GM21528 (cell line): ENCODE results near the gene FETUB.

Source experiments
- ATAC-seq: cut with Tn5 transposase; IDR thresholded peaks from one replicate; pipeline ENCODE4 v1.9.1; 2021; ENCODE audit warnings: mild to moderate bottlenecking, moderate library complexity; ENCODE audit not compliant: unreplicated experiment, low FRiP score

The FETUB gene, protein sequence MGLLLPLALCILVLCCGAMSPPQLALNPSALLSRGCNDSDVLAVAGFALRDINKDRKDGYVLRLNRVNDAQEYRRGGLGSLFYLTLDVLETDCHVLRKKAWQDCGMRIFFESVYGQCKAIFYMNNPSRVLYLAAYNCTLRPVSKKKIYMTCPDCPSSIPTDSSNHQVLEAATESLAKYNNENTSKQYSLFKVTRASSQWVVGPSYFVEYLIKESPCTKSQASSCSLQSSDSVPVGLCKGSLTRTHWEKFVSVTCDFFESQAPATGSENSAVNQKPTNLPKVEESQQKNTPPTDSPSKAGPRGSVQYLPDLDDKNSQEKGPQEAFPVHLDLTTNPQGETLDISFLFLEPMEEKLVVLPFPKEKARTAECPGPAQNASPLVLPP

DNA sequence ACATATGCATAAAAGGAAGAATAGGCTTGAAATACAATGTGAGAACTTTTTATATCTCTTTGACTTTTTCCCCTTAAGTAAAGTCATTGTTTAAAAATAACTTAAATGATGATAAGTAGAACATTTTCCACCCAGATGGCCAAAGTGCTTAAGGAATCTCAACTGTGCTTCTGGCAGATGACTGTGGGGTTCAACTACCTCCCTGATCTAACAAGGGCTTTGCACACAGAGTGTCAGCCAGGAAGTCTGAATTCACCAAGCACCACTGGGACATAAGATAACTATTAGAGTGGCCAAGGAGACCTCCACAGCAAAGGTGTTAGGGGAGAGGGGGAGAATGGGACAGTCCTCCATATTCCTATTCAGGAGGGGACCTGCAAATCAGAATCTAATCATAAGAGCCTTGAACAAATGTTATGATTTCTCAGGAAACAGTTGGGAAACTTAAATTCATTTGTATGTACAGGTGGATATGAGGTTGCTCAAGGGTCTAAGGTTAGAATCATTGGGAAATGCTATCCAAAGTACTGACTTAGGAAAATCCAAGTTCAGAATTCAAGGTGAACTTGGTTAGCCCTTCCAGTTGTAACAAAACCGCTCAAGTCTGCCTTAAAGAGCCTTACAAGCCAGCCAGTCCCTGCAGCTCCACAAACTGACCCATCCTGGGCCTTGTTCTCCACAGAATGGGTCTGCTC, at the start of gene FETUB:
Gene FETUB, plus strand, starts transcription at position 622 of the 695 bp plus-strand sequence. Its CDS starts 62 bp downstream, at position 684.
- no peak for ATAC-seq

DNA sequence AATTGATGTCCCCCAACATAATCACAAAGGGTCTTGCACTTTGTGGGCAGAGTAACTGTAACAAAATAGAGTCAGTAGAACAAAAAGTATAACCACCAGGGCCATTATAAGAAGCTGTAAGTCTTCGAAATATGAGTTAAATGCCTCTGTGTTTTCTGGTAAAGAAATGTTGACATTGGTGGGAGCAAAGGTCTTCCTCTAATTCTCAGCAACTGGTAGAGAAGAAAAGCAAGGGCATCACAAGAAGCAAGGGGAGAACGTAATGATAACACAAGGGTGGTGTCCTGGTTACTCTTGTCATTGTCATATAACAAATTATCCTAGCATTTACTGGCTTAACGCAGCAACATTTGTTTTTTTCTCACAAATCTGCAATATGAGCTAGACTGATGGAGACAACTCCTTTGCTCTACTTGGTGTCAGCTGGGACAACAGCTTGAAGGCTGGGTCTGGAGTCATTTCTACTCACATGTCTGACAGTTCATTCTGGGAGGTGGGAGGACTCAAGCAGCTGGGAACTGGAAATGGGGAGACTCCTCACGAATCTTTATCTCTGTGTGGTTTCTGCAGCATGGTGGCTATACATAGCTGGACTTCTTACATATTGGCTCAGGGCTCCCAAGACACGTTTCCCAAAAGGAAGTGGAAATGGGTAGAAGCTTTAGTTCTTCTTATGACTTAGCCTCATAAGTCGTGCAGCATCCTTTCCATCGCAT, 49.5 kb upstream of the FETUB start:
- ATAC-seq: no peak

DNA sequence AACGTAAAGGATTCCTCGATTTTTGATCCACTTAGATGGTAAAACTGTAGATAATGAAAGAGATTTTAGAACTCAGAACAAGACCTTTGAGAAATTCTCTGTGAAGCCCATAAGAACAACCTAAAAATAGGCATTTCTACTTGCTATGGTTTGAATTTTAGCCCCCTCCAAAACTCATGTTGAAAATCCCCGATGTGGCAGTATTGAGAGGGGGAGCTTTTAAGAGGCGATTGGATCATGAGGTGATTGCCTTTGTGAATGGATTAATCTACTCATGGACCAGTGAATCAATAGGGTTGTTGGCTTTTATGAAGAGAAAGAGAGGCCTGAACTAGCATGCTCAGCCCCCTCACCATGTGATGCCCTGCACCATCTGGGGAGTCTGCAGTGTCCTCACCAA, 47.5 kb upstream of the FETUB start:
- no peak for ATAC-seq

DNA sequence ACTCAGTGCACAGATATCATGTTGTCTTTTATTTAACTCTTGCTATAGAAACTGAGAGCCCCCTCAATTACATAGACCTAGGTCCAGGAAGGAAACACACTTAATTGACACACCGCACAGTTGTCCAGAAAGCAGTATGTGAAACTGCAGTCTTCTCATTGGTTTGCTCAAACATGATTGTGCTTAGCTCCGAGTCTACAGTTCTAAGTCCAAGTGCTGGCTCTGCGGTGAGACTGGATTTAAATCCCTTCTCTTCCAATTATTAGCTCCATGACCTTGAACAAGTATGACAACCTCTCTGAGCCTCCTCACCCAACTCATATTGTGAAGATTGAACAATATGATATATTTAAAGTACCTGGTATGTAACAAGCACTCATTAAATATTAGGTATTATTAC, 46.3 kb upstream of the FETUB start:
- no peak for ATAC-seq

DNA sequence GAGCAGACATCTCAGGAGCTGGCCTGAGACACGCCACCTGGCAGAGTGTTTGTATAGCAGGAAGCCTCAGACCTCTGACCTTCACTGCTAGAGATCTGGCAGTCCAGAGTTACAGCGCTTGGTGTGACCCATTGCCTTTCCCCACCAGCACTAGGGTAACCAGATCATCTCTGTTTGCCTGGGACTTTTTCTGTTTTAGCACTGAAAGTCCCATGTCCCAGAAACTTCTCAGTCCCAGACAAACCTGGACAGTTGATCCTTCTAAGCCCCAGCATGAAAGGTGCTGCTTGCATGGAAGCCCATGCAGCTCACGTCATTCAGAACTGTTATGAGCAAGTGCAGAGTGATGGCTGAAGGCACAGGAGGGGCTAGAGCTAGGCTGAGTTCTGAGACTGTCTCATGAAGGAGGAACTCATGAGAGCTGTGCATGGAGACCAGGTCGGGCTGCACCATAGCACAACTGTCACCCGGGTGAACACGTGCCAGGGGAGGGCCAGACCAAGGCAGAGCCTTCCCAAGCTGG, 45.5 kb upstream of the FETUB start:
- no peak for ATAC-seq

DNA sequence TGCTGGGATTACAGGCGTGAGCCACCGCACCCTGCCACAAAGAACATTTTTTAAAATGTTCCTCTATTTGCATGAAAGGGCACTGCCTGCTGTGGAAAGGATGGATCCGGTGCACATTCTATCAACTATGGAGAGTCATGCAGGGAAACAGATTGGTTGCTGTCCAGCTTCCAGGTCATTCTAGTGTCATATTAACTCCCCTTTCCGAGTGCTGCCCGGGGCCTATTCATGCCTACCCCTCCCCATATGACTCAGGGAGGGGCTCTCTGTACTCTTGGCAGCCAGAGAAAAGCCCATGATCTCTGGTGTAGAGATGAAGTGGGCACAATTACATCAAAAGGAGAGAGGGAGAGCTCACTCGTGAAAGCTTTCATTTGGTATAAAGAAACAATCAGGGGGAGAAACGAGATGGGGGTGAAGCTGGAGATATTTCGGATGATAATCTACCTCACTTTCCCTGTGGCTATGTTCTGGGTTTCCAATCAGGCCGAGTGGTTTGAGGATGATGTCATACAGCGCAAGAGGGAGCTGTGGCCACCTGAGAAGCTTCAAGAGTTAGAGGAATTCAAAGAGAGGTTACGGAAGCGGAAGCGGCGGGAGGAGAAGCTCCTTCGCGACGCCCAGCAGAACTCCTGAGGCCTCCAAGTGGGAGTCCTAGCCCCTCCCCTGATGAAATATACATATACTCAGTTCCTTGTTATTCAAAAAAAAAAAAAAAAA, 43.5 kb upstream of the FETUB start:
- no peak for ATAC-seq

DNA sequence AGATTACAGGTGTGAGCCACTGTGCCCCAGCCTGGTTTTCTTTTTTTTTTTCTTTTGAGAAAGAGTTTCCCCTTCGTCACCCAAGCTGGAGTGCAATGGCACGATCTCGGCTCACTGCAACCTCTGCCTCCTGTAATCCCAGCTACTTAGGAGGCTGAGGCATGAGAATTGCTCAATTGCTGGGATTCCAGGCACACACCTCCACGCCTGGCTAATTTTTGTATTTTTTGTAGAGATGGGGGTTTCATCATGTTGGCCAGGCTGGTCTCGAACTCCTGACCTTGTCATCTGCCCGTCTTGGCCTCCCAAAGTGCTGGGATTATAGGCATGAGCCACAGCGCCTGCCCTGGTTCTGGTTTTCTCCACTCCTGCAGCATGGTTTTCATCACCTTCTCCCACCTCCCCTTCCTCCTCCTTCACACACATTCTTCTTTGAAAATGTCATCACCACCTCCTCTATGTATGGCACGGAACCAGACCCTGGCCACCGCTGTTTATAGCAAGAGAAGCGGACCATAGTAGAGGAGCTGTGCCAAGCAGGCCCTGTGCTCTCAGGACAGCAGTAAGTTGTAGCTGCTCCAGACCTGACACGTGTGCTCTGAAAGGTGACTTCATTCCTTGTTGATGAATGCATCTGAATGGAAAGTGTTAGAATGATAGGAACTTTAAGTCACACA, 42.0 kb upstream of the FETUB start:
- ATAC-seq: no peak

DNA sequence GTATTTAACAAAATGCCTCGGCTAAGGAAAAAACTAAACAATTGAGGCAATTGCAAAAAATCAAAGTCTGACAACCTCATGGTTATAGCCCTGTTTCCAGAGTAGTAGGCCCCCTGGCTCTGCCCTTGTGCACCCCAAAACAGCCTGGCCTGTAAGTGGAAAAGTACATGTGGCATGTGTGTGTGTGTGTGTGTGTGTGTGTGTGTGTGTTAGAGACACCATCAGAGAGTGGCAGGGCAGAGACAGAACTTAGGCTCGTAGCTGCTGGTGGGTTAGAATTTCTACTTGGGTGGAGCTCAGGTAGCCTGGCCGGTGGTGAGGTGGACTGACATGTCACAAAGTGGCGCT, 41.4 kb upstream of the FETUB start:
- ATAC-seq: no peak

DNA sequence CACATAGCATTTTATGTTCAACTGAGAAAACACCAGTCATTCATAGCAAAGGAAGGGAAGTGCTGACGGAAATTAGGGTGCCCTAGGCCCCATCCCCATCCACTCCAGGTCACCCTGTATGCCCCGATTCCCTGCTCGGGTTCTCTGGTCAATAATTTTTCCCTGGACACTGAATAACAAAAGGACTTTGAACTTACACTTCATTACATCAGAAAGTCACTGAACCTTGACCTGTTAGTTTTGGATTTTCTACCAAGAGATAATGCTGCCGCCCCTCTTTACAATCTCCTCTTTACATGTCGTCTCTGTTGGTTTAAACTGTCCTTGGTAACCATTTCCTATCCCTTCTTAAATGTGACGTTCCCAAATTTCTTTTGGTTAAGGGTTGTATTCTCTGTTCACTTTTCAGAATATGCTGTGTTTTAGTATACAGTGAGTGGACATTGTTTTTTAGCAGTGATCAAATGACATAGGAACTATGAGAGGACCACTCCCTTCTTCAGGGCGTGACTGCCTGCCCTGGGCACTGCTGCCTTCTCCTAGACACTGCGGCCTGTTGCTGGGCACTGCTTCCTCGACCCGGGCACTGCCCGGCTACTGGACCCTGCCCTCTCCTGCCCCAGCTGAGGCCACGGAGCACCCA, 40.9 kb upstream of the FETUB start:
- no peak for ATAC-seq

DNA sequence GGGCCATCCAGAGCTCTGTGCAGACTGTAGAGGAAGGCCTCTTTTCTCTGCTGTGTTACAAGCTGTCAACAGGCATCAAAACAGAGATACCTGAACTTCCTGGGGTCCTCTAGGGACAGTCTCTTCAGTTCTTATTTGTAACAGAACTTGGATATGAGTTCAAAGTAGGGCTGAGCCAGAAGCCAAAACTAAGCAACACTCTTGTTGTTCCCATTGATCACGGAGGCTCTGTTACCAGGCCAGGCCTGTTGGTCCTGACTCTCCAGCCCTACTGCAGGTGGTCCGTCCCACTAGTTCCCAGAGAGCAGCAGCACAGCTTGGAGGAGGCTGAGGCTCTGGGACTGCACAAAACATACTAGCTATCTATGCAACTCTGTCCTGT, 40.4 kb upstream of the FETUB start:
- no peak for ATAC-seq

DNA sequence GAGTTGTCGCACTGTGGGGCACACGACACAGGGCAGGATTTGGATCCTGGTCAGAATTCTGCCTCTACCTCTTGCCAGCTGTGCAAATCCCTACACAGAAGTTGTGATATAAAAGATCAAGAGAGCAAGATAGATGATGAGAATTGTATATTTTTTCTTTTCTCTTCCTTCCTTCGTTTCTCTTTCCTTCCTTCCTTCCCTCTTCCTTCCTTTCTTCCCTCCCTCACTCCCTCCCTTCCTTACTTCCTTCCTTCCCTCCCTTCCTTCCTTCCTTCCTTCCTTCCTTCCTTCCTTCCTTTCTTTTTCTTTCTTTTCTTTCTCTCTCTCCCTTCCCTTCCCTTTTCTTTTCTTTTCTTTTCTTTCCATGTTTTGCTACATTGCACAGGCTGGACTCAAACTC, 39.3 kb upstream of the FETUB start:
- ATAC-seq: no peak

DNA sequence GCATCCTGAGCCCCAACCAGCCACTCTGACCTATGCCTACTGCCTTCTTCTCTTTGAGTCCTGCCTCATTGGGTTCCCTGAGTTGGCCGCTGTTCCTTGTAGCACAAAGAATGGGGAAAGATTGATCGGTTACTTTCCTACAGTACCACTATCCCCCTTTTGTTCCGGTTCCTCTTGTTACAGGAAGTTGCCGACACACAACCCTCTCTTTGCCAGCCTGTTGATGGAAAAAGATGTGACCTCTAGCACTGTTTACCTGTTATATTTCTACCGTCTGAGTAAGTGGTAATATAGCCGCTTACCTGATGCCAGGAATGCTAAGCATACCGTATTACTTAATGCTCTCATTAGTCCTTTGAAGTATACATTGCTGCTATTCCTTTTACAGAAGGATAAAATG, 37.0 kb upstream of the FETUB start:
- no peak for ATAC-seq

DNA sequence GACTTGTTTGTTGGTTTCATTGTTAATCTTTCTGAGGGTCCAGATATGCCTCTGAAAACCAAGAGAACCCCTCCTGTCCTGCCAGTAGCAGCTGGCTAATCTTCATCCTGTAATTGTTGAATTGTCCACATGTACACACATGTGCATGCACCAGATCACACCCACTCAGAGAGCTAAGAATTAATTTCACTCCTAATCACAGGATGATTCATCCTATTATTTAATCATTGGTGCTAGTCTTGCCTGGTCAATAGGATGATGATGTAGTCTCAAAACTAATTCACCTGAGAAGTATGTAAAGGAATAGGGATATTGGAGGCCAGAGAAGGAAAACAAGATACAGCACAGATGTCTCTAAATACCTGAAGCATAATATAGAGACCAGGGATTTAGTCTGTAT, 35.1 kb upstream of the FETUB start:
- no peak for ATAC-seq

DNA sequence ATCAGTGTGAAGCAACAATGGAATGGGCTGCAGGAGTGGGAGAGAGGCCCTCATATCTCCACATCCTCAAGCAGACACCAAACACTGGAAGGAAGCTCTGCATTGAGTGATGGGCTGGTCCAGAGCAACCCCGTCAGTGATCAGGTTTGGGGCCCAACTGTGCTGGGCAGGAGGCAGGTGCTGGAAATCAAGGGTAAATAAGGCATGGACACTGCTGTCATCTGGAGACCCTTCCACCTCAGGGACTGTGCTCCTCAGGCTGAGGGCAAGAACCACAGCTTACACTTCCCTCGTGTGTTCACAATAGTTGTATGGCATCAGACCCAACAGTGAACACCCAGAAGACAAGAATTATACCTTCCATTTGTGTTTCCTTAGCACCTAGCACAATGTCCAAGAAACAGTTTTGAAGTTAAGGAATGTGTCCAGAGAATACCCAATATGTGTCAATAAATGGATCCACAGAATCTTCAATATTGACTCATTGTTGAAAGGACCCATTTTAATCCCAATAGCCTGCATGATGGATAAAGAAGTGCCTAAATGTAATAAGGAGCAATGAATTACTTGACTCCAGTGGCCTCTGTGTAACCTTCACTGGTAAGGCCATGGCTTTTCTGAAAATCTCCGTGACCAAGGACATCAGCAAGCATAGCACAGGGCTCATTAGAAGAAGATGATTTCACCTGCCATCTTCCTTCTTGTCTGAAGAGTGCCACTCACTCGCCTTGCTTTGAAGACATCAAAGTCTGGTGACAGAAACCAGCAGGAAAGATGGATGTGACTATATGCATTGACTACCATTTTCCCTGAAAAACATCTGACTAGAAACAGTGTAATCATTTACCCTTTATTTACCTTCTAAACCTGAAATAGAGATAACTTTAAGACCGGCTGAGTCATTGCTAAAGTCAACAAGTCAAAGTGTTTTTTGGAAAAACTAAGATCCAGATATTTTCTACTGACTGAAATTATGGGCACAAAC, 34.3 kb upstream of the FETUB start:
- no peak for ATAC-seq

DNA sequence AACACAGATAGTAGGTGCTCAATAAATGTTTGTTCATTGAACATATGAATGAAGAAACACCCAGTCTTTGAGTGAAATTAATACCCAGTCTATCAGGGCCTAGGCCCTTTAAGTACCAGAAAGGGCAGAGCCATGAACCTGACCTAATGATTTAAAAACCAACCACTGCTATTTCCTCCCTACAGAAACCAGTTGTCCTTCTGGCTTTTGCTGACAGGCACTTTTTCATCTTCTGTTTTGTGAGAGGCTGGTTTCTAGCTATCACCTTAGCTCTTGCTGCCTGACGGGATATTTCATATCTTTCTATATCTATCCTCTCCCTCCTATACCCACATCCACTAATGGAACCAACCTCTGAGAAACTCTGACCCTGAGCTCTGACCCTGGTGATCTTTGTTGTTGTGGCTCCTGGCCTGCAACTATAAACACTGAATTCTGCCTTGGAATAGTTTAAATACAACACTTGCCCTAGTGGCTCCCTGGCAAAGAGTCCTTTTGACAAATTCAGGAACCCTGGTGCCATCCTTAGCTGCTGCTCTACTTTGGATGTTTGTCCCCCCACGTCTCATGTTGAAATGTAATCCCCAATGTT, 31.5 kb upstream of the FETUB start:
- no peak for ATAC-seq

DNA sequence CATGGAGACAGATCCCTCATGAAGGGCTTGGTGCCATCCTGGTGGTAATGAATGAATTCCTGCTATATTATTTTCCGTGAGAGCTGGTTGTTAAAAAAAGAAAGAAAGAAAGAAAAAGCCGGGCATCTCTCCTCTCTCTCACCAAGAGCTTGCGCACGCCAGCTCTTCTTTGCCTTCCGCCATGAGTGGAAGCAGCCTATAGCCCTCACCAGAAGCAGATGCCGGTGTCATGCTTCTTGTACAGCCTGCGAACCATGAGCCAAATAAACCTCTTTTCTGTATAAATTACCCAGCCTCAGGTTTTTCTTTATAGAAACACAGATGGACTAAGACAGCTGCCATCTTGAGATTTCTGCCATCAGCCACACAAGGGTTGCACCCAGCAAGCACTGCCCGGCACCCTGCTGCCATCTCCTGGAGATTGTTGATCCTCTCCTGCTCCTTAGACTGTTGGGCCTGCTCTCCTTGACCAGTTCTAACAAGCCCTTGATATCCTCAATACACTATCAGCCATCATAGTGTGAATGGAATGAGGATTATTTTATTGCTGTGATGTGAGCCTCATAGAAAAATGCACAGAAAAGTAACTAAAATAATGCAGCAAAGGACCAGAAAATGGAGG, 30.8 kb upstream of the FETUB start:
- no peak for ATAC-seq

DNA sequence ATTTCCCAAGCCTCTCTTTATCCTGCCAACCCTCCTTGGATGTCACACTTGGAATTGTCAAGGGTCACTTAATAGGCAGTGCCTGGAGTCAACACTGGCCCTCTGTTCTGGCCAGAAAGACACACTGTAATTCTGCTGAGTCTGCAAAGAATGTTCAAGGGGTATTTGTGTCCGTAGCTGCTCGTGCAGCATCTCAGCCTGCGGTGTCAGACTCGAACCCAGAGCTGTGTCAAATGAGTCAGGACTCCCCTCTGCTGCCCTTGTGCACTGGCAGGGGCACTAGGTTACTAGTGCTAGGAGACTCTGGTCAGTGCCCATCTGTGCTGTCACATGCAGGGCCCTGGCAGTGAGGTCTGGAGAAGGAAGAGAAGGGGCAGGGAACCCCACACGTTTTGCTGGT, 28.1 kb upstream of the FETUB start:
- ATAC-seq: no peak
